Kidney (tissue), 14 donors: ENCODE data around the gene KATNIP. TPM values are rescaled to one million over a fixed set of nuclear protein-coding genes. Genes with fewer than 3 reads are reported as not detected.

Experiments used
- DNase-seq, 5 donors: peaks; one replicate each; pipeline ENCODE4 v3.0.0-alpha.2; 2013 to 2020
- FAIRE-seq: peaks from 2 replicates; lab custom pipeline; 2012; peaks lifted over from hg19 to GRCh38; lab: Jason Lieb, UNC
- H3K27ac ChIP-seq, 2 donors: one replicate each; pipeline ENCODE4 v1.7.0; 2013; ENCODE audit warnings: low read depth in 2 of 2, low read length in 2 of 2, inconsistent platforms in 1 of 2
- H3K27me3 ChIP-seq: one replicate; pipeline ENCODE4 v1.7.1; 2013; ENCODE audit warnings: low read length, inconsistent platforms; ENCODE audit not compliant: control insufficient read depth, insufficient read depth
- H3K36me3 ChIP-seq, 3 donors: one replicate each; pipeline versions ENCODE4 v1.7.0 to v1.7.1; 2013; ENCODE audit warnings: low read length in 3 of 3, control low read depth in 1 of 3, inconsistent platforms in 1 of 3; ENCODE audit not compliant: insufficient read depth in 3 of 3, control insufficient read depth in 2 of 3
- H3K4me1 ChIP-seq, 3 donors: one replicate each; pipeline versions ENCODE4 v1.7.0 to v1.7.1; 2013; ENCODE audit warnings: low read length in 3 of 3, inconsistent platforms in 1 of 3, low read depth in 1 of 3; ENCODE audit not compliant: control insufficient read depth in 2 of 3, insufficient read depth in 2 of 3
- H3K4me3 ChIP-seq, 3 donors: one replicate each; pipeline versions ENCODE4 v1.7.0 to v1.8.1; 2013; ENCODE audit warnings: low read length in 3 of 3, control low read depth in 1 of 3, inconsistent platforms in 1 of 3
- H3K9ac ChIP-seq, 3 donors: one replicate each; pipeline versions ENCODE4 v1.7.0 to v1.7.1; 2013; ENCODE audit warnings: low read length in 3 of 3, control low read depth in 1 of 3, inconsistent platforms in 1 of 3
- H3K9me3 ChIP-seq, 3 donors: one replicate each; pipeline versions ENCODE4 v1.7.0 to v1.7.1; 2013; ENCODE audit warnings: low read length in 3 of 3, control low read depth in 1 of 3, inconsistent platforms in 1 of 3; ENCODE audit not compliant: control insufficient read depth in 2 of 3, insufficient read depth in 1 of 3
- intact Hi-C: fragments of 100-400 bp; cut with DNase I; formaldehyde crosslinking; loops from one replicate; pipeline ENCODE4 v1.11.1; 2022
- polyA plus RNA-seq: library from polyadenylated mRNA; stranded (reverse); fragments of 350-450 nt; fragmentation: Illumina TruSeq; extraction: RNeasy Lipid Tissue Mini Kit (QIAGEN cat#74804); gene quantifications from one replicate; pipeline ENCODE4 v1.2.3, GENCODE V29; 2014; ENCODE audit warnings: low read depth, low replicate concordance; ENCODE audit not compliant: insufficient read depth
- total RNA-seq: library from RNA; stranded (reverse); fragmentation: NEBNext Ultra II Directional; extraction: Animal tissue kit (Norgen Biotek cat#: 25700); gene quantifications from one replicate; pipeline ENCODE4 v1.2.1, GENCODE V29; 2021
- TF ChIP-seq, protein P1 (sequence below): IDR thresholded peaks from 3 replicates; pipeline ENCODE4 v1.5.1; 2012; ENCODE audit warnings: mild to moderate bottlenecking, moderate library complexity, borderline replicate concordance; ENCODE audit not compliant: insufficient read depth; ENCODE audit errors: extremely low read depth
- donor health status: control.
- donor health status: control.
- donor health status: control.
- donor health status: control.
- donor health status: control.
- donor health status: DM: yes; HTN: yes; CAD: no.
- donor health status: Normal renal cell carcinoma (clear cell type).

KATNIP gene
- total and polyA plus RNA-seq, 2 donors from 2014 or later, result 4.0 to 40.2 TPM

- DNase-seq (no peak), FAIRE-seq (no peak)
- TF ChIP-seq, protein P1, sequence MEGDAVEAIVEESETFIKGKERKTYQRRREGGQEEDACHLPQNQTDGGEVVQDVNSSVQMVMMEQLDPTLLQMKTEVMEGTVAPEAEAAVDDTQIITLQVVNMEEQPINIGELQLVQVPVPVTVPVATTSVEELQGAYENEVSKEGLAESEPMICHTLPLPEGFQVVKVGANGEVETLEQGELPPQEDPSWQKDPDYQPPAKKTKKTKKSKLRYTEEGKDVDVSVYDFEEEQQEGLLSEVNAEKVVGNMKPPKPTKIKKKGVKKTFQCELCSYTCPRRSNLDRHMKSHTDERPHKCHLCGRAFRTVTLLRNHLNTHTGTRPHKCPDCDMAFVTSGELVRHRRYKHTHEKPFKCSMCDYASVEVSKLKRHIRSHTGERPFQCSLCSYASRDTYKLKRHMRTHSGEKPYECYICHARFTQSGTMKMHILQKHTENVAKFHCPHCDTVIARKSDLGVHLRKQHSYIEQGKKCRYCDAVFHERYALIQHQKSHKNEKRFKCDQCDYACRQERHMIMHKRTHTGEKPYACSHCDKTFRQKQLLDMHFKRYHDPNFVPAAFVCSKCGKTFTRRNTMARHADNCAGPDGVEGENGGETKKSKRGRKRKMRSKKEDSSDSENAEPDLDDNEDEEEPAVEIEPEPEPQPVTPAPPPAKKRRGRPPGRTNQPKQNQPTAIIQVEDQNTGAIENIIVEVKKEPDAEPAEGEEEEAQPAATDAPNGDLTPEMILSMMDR, result no peak
- H3K9me3 ChIP-seq, result no peaks in the 10 kb centered on the region
- no peak overlapping the region for H3K27ac ChIP-seq
- peaks cover 15 to 56% (median 44%) of the 10 kb centered on the region in 3 donors for H3K36me3 ChIP-seq
- no peaks in the 10 kb centered on the region for H3K4me1 ChIP-seq
- H3K27me3 ChIP-seq, result no peaks in the 10 kb centered on the region
- H3K9ac ChIP-seq, result no peak overlapping the region
- intact Hi-C loops, result no loop called here
- no peak overlapping the region for H3K4me3 ChIP-seq
These were observed 10.8 kb upstream of the KATNIP start for GRCh38 chr16:27539120-27539519.

GRCh38 chr16:27539636-27540035 is 10.3 kb upstream of the KATNIP start:
- FAIRE-seq, result no peak
- Histone ChIP-seq H3K4me3 (no peak overlapping the region), H3K36me3 (peaks cover 15 to 59% (median 40%) of the 10 kb centered on the region in 3 donors), H3K9ac (no peak overlapping the region), H3K9me3 (no peaks in the 10 kb centered on the region), H3K27ac (no peak overlapping the region), H3K4me1 (no peaks in the 10 kb centered on the region), H3K27me3 (no peaks in the 10 kb centered on the region)
- no peak for DNase-seq
- intact Hi-C loops, result no loop called here
- TF ChIP-seq, protein P1, result no peak

DNA sequence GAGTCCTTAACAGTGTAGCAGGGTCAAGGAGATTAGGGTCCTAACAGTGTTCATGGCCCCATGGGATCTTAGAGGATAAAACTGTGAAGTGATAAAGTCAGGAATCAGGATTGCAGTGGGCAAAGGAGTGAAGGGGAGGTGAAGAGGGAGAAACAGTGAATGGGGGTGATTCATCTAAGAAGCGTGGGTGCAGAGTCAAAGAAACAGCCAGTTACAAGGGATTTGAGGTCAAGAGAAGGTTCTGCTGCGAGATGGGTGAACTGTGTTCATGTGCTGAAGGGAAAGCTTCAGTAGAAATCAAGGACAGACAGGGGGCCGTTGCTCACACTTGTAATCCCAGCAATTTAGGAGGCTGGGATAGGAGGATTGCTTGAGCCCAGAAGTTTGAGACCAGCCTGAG is 6.1 kb upstream of the KATNIP start:
- FAIRE-seq (no peak), DNase-seq (no peak)
- H3K27me3 ChIP-seq, result no peaks in the 10 kb centered on the region
- intact Hi-C loops, result no loop called here
- peaks cover 0 to 12% (median 0%) of the 10 kb centered on the region in 3 donors for H3K4me1 ChIP-seq
- TF ChIP-seq, protein P1, result no peak
- no peaks in the 10 kb centered on the region for H3K9me3 ChIP-seq
- H3K36me3 ChIP-seq, result peaks cover 12 to 40% (median 35%) of the 10 kb centered on the region in 3 donors
- H3K27ac ChIP-seq, result no peak overlapping the region
- no peak overlapping the region for H3K4me3 ChIP-seq
- no peak overlapping the region for H3K9ac ChIP-seq

DNA sequence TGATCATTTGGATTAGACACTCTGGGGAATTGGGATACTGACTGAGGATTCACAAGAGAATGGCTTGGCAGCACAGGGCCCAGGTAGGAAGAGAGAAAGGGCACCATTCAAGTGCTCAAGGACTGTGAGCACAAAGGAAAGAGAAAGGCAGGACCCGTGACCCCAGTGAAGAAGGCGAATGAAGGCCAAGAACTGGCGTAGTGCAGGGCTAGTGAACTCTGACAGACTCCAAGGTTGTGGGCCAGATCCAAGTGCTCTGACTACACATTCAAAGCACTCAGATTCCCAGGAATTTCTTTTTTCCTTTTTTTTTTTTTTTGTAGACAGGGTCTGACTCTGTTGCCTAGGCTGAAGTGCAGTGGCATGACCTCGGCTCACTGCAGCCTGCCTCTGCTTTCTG is 5.3 kb upstream of the KATNIP start:
- H3K36me3 ChIP-seq, result peaks cover 12 to 32% (median 31%) of the 10 kb centered on the region in 3 donors

More for the DNA sequence above, 5.3 kb upstream of the KATNIP start:
- H3K27ac ChIP-seq, result no peak overlapping the region
- no peak overlapping the region for H3K9ac ChIP-seq
- H3K4me1 ChIP-seq, result peaks cover 0 to 14% (median 0%) of the 10 kb centered on the region in 3 donors
- DNase-seq (no peak), FAIRE-seq (no peak)
- no peaks in the 10 kb centered on the region for H3K27me3 ChIP-seq
- intact Hi-C loops, result no loop called here
- TF ChIP-seq, protein P1, result no peak
- no peak overlapping the region for H3K4me3 ChIP-seq
- H3K9me3 ChIP-seq, result no peaks in the 10 kb centered on the region
